ENCODE data around the gene CCDC61. TPM values are rescaled to one million over a fixed set of nuclear protein-coding genes. Genes with fewer than 3 reads are reported as not detected.

CCDC61 gene
- total RNA-seq, 1 donor from 2014 or later = 12.4 TPM

- Mint-ChIP-seq H3K36me3 (ENCODE audit: unreplicated experiment) (no peaks in the 10 kb centered on the region), H3K4me1 (ENCODE audit: unreplicated experiment) (no peaks in the 10 kb centered on the region), H3K4me3 (ENCODE audit: unreplicated experiment) (no peak overlapping the region), H3K27me3 (ENCODE audit: unreplicated experiment) (peaks cover 51% of the 10 kb centered on the region), H3K27ac (ENCODE audit: unreplicated experiment) (no peak overlapping the region), H3K9me3 (ENCODE audit: unreplicated experiment) (no peaks in the 10 kb centered on the region)
- no peak for DNase-seq (ENCODE audit: extremely low spot score, unreplicated experiment)
- TF ChIP-seq, protein P1, sequence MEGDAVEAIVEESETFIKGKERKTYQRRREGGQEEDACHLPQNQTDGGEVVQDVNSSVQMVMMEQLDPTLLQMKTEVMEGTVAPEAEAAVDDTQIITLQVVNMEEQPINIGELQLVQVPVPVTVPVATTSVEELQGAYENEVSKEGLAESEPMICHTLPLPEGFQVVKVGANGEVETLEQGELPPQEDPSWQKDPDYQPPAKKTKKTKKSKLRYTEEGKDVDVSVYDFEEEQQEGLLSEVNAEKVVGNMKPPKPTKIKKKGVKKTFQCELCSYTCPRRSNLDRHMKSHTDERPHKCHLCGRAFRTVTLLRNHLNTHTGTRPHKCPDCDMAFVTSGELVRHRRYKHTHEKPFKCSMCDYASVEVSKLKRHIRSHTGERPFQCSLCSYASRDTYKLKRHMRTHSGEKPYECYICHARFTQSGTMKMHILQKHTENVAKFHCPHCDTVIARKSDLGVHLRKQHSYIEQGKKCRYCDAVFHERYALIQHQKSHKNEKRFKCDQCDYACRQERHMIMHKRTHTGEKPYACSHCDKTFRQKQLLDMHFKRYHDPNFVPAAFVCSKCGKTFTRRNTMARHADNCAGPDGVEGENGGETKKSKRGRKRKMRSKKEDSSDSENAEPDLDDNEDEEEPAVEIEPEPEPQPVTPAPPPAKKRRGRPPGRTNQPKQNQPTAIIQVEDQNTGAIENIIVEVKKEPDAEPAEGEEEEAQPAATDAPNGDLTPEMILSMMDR (IDR thresholded peaks at IDR 0.05) = no peak
Observed at GRCh38 chr19:45960595-45961235, 34.6 kb upstream of the CCDC61 start.

GRCh38 chr19:45962021-45962420 lies 33.2 kb upstream of the CCDC61 start:
- Mint-ChIP-seq H3K27me3 (ENCODE audit: unreplicated experiment) (peaks cover 54% of the 10 kb centered on the region), H3K9me3 (ENCODE audit: unreplicated experiment) (no peaks in the 10 kb centered on the region), H3K4me3 (ENCODE audit: unreplicated experiment) (no peak overlapping the region), H3K36me3 (ENCODE audit: unreplicated experiment) (no peaks in the 10 kb centered on the region), H3K4me1 (ENCODE audit: unreplicated experiment) (no peaks in the 10 kb centered on the region), H3K27ac (ENCODE audit: unreplicated experiment) (no peak overlapping the region)
- DNase-seq (ENCODE audit: extremely low spot score, unreplicated experiment) = no peak
- TF ChIP-seq, protein P1 (IDR thresholded peaks at IDR 0.05) = no peak

- TF ChIP-seq, protein P1 (IDR thresholded peaks at IDR 0.05) = no peak
- Mint-ChIP-seq H3K9me3 (ENCODE audit: unreplicated experiment) (no peaks in the 10 kb centered on the region), H3K27ac (ENCODE audit: unreplicated experiment) (no peak overlapping the region), H3K4me3 (ENCODE audit: unreplicated experiment) (no peak overlapping the region), H3K36me3 (ENCODE audit: unreplicated experiment) (no peaks in the 10 kb centered on the region), H3K27me3 (ENCODE audit: unreplicated experiment) (peaks cover 56% of the 10 kb centered on the region), H3K4me1 (ENCODE audit: unreplicated experiment) (no peaks in the 10 kb centered on the region)
- DNase-seq (ENCODE audit: extremely low spot score, unreplicated experiment) = no peak
Observed at GRCh38 chr19:45967246-45967645, 28.0 kb upstream of the CCDC61 start.

GRCh38 chr19:45968626-45969025 lies 26.6 kb upstream of the CCDC61 start:
- Mint-ChIP-seq H3K36me3 (ENCODE audit: unreplicated experiment) (no peaks in the 10 kb centered on the region), H3K27me3 (ENCODE audit: unreplicated experiment) (peaks cover 57% of the 10 kb centered on the region), H3K27ac (ENCODE audit: unreplicated experiment) (no peak overlapping the region), H3K4me3 (ENCODE audit: unreplicated experiment) (no peak overlapping the region), H3K9me3 (ENCODE audit: unreplicated experiment) (no peaks in the 10 kb centered on the region), H3K4me1 (ENCODE audit: unreplicated experiment) (peaks cover 2% of the 10 kb centered on the region)
- TF ChIP-seq, protein P1 (IDR thresholded peaks at IDR 0.05) = no peak
- no peak for DNase-seq (ENCODE audit: extremely low spot score, unreplicated experiment)

DNA sequence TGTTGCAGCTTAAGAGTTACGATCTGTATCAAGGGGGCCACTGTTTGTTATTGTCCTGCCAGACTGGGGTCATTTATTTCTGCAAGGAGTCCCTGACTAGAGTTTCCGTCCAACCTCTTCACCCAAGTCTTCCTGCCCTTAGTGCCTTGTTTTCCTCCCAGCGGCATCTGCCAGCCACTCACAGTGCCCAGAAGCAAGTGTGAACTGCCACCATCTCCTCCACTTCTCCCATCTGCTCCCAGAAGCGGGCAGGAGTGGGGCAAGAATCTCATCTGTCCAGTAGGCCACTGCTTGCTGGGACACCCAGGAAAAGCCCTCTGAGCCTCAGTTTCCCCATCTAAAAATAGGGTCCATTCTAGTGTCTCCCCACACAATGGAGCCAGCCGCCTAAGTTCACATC lies 25.6 kb upstream of the CCDC61 start:
- H3K36me3 Mint-ChIP-seq (ENCODE audit: unreplicated experiment) = no peaks in the 10 kb centered on the region
- H3K27ac Mint-ChIP-seq (ENCODE audit: unreplicated experiment) = no peak overlapping the region
- peaks cover 61% of the 10 kb centered on the region for H3K27me3 Mint-ChIP-seq (ENCODE audit: unreplicated experiment)
- H3K4me1 Mint-ChIP-seq (ENCODE audit: unreplicated experiment) = peaks cover 4% of the 10 kb centered on the region
- TF ChIP-seq, protein P1 (IDR thresholded peaks at IDR 0.05) = no peak
- no peaks in the 10 kb centered on the region for H3K9me3 Mint-ChIP-seq (ENCODE audit: unreplicated experiment)
- no peak overlapping the region for H3K4me3 Mint-ChIP-seq (ENCODE audit: unreplicated experiment)
- no peak for DNase-seq (ENCODE audit: extremely low spot score, unreplicated experiment)
